HG03460 (cell line): Measurements from ENCODE around the gene SBSN.

Experiments
- ATAC-seq: cut with Tn5 transposase; IDR thresholded peaks from one replicate; pipeline ENCODE4 v1.9.1; 2021; ENCODE audit not compliant: unreplicated experiment

Gene SBSN, protein sequence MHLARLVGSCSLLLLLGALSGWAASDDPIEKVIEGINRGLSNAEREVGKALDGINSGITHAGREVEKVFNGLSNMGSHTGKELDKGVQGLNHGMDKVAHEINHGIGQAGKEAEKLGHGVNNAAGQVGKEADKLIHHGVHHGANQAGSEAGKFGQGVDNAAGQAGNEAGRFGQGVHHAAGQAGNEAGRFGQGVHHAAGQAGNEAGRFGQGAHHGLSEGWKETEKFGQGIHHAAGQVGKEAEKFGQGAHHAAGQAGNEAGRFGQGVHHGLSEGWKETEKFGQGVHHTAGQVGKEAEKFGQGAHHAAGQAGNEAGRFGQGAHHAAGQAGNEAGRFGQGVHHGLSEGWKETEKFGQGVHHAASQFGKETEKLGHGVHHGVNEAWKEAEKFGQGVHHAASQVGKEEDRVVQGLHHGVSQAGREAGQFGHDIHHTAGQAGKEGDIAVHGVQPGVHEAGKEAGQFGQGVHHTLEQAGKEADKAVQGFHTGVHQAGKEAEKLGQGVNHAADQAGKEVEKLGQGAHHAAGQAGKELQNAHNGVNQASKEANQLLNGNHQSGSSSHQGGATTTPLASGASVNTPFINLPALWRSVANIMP

DNA sequence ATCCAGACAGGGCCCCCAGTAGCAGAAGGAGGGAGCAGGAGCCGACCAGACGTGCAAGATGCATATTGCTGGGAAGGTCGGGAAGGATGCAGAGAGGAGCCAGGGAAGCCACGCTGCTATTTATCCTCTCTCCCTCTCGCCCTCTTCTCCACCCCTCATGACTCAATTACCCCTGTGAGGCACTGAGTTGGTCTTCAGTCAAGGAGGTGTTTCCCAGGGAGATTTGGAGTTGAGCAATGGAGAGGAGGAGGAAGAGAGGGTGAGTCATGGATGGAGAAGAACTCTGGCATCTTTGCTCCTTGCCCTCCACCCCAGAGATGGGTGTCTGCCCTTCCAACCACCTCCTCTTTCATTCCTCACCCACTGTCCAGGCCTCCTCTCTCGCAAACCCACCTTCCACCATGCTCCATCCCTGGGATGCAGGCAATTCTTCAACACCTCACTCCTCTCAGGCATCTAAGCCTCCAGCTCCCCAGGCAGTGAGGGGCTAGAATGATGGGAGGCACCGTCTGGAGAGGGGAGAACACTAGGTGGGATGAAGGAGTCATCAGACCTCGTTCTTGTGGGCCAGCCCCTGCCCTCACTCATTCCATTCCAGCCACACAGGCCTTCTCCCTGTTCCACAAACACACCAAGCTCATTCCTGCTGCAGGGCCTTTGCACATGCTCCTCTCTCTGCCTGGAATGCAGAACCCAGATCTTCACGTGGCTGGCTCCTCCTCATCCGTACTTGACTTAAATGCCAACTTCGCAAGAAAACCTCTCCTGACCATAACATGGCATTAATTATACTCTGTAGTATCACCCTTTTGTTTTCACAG, at the start of gene SBSN:
SBSN (minus strand) TSS at position 94 of the 821 bp plus-strand sequence; CDS start at position 64, 30 bp downstream.
- ATAC-seq = no peak

DNA sequence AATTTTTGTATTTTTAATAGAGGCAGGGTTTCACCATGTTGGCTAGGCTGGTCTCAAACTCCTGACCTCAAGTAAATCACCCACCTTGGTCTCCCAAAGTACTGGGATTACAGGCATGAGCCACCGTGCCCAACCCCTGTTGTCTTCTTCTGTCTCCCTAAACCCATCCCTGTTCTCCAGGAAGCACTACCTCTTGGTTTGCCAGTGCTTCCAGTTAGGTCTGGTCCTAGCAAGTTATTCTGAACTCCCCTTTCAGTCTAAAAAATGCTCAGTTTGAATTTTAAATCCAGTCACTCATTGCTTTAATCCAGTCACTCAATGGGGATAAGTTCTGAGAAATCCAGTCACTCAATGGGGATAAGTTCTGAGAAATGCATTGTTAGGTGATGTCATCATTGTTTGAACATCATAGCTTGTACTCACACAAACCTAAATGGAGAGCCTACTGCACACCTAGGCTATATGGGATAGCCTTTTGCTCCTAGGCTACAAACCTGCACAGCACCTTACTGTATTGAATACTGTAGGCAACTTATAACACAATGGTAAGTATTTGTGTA, 43.4 kb upstream of the SBSN start:
- ATAC-seq = no peak

DNA sequence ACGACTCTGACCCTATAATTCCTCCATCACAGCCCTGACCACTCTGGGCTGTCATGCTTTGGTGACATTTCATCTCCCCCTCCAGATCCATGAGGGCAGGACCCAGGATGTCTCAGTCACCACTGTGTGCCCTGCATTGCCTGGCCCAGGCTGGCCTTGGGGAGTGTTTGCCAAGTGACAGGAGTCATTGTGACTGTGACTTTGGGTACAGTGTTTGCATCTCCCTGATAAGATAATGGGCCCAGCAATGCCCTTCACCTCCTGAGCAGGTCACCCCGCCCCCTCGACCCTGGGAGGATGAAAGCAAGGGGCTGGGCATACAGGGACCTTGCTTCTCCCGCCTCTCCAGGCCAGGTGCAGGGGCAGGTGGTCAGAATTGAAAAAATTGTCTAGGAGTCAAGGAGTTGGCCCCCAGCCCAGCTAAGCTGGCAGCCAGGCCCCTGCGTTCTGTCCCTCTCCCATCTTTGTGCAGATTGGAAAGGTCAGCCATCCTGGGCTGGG, 41.2 kb upstream of the SBSN start:
- no peak for ATAC-seq

DNA sequence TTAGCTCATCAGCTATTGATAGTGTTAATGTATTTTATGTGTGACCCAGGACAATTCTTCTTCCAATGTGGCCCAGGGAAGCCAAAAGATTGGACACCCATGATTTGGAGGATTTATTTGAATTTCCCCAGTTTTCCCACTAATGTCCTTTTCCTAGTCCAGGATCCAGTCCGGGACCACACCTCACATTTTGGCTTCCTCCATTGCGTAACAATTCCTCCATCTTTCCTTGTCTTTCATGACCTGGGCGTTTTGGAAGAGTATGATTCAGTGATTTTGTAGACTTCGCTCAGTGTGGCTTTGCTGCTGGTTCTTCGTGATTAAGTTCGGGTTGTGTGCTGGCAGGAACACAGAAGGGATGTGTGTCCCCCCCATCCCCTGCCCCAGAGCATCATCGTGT, 38.6 kb upstream of the SBSN start:
- ATAC-seq = no peak

DNA sequence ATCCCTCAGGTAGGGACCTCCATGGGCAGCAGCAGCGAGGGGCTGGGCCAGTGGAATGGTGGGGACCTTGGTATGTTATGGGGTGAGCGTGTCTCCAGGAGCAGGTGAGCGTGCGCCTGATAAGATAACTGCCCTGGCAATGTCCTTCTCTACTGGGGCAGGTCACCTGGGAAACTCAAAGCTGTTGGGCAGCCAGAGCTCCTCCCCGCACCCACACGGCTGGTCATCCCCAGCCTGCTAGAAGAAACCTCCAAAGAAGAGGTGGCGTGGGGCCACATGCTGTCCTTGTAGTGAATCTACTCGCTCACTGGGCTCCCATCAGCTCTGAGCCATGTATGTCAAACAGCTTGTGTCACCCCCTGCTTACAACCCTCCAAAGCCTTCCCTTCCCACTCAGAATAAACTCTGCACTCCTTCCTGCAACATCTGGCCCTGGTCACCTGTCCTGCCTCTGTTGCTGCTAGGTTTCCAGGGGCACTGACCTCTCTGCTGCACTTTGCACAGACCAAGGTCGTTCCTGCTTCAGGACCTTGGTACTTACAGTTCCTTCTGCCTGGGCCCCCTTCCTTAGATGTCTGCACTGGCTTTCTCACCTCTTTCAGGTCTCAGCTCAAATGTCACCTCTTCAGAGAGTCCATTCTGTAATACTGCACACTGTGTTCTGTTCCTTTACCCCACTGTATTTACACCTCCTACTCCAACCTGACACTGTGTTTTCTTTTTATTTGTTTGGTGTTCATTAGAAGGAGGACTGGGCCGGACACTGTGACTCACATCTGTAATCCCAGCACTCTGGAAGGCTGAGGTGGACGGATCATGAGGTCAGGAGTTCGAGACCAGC, 37.1 kb upstream of the SBSN start:
- no peak for ATAC-seq

DNA sequence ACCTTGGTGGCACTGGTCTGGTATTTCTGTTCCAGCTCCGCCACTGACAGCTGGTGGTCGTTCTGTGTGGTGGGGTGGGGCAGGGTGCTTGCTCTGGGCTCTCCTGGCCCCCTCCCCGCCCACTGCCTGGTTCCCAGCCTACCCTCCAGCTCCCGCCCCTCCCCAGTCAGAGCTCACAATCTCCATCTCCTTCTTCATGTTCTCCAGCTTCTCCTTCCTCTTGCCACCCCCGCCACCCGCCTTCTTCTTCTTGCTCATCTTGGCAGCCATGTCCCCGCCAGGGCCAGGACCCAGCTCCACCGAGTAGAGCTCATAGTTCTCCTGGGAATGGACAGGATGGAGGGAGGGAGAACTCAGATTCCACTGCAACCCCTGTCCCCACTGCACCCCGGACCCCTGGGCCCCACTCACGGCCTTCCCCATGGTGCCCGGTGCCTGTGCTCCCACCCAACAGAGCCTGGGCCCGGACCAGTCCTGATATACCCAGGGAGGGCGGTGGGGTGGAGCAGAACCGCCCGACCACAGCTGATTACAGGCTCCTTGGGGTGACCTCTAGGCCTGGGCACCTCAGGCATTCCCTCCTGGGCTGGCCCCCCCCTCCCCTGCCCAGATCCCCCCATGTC, 35.2 kb upstream of the SBSN start, which contains the start of gene ATP4A:
ATP4A (minus strand) TSS at position 452 of the 623 bp plus-strand sequence; CDS start at position 423, 29 bp downstream.
- no peak for ATAC-seq

DNA sequence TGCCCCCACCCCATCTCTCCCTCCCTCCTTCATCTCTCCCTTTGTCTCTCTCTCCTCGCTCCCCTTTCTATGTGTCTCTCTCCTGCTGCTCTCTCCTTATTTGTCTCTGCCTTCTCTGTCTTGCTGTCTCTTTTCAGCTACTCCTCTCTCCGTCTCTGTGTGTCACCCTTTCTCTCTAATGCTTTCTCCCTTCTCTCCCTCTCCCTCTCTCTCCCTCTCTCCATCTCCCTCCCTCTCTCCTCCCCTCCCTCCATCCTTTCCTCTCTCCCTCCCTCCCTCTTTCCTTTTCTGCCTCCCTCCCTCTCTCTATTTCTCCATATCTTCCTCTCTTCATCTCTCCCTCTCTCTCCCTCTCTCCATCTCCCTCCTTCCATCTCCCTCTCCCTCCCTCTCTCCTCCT, 34.7 kb upstream of the SBSN start:
- no peak for ATAC-seq

DNA sequence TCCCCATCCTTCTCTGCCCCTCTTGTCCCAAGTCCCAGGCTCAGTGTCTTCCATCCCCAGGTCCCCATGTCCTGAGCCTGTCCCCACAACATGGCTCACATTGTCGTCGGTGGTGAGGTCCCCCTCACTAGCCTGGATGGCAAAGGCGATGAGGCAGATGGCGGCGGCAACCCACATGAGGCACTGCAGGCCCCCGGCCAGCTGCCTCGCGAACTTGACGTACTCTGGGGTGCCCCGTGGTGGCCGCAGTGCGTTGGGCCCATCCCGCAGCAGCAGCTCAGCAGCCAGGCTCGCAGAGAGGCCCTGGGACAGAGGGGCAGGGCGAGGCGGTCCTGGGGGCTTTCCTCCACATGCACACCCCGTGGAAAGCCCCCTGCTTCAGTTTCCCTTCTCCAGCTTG, 34.2 kb upstream of the SBSN start:
- ATAC-seq = no peak

DNA sequence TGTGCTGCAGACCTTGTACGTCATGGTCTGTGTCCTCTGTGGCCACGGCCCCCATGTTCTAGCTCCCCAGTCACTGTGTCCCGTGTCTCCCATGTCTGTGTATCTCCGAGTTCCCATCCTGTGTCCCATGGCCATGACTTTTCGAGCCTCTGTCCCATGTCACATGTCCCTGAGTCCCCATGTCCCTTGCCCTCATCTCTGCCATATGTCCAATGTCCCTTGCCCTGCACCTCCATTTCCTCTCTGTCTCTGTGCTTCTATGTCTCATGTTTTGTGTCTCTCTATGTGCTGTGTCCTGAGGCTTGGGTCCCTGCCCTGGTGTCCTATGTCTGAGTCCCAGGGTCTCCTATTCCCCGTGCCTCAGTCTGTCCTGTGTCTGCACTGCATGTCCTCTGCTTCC, 33.3 kb upstream of the SBSN start:
- ATAC-seq = no peak

DNA sequence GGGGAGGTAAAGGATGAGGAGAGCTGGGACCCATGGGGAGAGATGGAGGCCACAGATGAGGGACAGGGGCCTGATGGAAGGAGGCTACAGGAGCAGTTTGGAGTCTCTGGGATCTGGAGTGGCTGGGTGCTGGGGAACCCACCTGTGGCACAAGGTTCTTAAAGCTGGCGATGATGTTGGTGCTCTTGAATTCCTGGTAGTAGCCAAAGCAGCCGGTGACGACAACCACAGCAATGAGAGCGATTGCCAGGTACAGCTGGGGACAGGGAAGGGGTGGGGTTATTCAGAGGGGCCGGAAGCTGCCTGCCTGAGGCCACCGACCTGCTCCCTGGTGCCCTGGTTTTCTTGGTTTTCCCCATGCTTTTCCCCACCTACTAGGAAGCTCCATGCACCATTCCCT, 32.6 kb upstream of the SBSN start:
- ATAC-seq = no peak

DNA sequence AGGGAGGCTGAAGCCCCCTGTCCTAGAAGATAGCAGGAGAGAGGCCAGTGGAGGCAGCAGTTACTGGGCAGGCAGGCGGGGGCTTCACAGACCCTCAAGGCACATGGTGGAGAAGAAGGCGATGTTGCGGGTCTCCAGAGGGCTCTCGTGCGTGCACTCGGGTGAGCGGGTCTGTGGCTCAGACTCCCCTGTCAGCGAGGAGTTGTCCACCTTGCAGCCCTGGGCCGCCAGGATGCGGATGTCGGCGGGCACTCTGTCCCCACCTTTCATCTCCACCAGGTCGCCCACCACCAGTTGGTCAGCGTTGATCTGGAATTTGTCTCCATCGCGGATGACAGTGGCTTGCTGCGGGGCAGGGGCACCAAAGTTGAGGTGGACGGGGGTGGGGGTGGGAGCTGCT, 32.2 kb upstream of the SBSN start:
- no peak for ATAC-seq

DNA sequence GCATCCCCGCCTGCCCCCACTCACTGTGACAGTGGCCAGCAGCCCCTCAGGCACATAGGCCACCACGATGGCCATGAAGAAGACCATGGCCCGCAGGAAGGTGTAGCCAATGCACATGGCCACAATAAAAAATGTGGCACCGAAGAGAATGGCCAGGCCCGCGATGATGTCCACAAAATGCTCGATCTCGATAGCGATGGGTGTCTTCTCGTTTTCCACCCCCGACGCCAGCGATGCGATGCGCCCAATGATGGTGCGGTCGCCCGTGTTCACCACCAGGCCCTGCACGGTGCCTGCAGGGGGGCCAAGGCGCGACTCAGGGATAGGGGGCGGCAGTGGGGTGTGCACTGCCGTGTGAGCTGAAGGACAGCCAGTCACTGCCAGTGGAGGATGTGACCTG, 31.7 kb upstream of the SBSN start:
- ATAC-seq = no peak

DNA sequence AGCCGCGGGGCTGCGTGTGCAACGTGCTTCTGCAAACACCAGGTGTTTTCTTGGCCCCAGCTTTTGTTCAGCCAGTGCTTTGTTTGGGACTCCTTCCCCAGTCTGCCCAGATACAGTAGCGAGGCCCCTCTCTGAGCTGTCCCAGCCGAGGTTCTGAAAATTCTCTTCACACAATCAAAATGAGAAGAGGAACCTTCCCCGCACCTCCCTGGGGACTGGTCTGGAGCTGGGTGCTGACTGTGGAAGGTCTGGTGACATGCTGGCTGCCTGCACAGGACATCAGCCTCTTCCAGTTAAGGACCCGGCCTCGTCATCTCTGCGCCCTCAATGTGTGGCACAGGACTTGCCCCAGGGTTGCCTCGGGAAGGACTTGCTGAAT, 31.2 kb upstream of the SBSN start:
- ATAC-seq = no peak

DNA sequence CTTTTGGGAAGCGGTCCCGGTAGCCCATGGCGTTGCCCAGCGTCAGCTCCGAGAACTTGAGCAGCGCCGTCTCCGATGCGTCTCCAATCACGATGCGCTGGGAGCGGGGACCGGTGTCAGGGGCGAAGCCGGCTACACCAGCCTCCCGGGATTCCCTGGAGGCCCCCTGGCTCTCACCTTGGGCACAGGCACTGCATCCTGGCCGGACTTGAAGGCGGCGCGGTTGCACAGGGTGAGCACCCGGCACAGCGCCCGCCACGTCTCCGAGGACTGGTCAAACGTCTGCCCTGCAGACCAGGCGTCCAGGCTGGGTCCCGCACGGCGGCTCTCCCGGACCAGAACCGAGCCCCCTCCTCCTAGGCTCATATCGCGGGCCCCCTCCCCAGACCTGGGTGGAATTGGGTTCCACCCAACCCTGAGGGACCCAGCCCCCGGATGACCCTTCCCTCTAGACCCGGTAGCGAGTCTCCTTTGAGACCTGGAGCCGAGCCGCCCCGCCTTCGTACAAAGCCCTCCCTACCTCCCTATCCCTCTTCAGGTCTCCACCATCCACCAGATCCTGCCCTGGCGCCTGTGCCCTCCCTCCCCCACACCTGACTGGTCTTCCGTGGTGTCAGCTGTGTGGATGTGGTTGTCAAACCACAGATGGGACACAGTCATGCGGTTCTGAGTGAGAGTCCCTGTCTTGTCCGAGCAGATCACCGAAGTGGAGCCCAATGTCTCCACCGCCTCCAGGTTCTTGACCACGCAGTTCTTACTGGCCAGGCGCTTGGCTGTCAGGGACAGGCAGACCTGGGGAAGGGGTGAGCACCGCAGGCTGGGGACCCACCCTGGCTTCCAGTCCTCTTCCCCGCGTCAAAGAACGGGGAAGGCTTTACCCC, 30.5 kb upstream of the SBSN start:
- no peak for ATAC-seq

DNA sequence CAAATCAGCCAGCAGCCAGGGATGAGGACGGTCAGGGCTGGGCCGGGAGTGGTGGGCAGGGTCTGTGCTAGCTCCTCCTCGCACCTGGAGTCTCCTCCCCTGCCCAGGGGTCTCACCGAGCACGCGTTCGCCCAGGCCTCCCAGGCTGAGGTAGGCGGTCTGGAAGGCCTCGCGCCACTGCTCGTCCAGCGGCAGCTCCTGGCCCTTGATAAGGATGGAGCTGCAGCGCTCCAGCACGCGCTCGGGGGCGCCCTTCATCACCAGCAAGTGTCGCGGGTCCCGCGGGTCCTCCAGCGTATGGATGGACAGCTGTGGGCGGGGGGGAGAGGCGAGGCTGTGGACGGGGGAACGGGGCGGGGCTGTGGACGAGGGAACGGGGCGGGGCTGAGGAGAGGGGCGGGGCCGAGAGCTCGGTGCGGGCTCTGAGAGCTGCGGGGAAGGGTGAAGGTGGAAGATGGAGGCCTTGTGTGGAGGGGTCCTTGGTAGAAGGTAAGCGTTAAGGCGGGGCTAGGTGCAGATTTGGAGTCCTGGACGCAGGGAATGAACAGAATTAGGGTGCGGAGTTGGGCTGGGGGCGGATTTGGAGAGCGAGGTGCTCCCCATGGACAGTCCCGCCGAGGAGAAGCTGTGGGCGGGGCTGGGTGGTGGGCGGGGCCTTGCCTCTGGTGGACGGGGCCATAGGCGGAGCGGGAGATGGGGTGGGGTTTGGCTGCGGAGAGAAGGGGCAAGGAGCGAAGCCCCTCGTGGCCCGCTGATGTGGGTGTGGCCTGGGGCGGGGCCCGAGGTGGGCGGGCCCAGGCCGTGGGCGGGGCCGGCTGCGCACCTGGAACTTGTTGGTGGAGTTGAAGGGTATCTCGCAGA, 29.7 kb upstream of the SBSN start:
- no peak for ATAC-seq

DNA sequence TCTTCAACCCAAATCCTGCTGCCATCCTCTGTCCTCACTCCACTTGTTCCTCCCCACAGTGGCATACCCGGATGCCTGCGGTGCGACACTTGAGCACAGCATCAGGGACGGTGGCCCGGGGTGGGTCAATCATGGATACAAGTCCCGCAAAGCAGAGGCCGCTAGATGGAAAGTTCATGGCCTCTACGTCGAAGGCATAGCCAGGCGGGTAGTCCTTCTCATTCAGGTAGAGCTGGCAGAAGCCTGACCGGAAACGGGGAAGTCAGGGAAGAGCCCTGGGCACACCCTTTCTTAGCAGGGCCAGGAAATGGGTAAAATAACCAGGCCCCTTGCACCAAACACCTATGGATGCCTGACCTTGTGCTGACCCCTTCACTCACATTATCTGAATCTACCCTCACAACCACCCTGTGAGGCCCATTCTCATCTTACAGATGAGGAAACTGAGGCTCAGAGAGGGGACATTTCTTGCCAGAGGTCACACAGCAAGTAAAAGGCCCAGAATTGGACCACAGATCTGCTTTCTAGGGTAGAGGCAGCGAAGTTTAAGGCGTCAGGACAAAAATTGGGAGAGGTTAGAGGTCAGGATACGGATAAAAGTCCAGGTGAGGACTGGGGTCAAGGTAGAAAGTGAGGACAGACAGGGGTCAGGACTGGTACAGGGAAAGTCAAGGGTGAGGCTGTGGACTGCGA, 28.9 kb upstream of the SBSN start:
- ATAC-seq = no peak

DNA sequence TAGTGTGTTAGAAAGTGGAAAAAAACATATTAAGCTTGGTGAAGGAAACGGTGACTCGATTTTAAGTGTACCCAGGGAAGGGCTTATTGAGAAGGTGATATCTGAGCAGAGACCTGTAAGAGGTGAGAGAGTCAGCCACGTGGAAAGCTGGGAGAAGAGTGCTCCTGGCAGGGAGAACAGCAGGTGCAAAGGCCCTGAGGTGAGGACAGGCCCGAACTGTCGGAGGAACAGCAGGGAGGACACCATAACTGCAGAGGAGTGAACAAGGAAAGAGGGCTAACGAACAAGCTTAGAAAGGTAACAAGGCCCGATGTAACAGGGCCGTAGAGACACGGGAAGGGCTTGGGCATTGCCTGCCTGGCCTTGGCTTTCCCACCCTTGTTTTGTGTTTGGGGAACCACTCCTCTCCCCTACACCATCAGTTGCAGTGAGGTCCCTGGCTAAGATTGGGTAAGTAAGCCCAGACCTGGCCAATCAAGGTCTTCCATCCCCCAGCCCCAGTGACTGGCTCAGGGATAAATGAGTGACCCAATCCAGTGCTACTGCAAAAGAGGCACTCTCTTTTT, 28.0 kb upstream of the SBSN start:
- no peak for ATAC-seq
